ENCODE results near the gene ARID4B.

GRCh38 chr1:235124111-235124510 lies 203.9 kb downstream of the ARID4B start:
- TF ChIP-seq CTCF (IDR thresholded peaks at IDR 0.05), result no peak
- no peak for TF ChIP-seq ZFX (IDR thresholded peaks at IDR 0.05; ENCODE audit: borderline replicate concordance)
